MM.1S (cell line): ENCODE data around the gene RNF149.

Experiments
- EZH2 ChIP-seq: fragments of 300-600 bp; sonication (generic); optimal IDR thresholded peaks from 2 replicates; pipeline ENCODE3; 2017; ENCODE audit warnings: low read depth, mild to moderate bottlenecking, antibody characterized with exemption, low read length, mixed read lengths
- TF ChIP-seq, protein P1 (sequence below): fragments of 300-600 bp; sonication (generic); IDR thresholded peaks from 2 replicates; pipeline ENCODE4 v1.5.1; 2016; ENCODE audit warnings: antibody characterized with exemption, low read length, mixed read lengths

DNA sequence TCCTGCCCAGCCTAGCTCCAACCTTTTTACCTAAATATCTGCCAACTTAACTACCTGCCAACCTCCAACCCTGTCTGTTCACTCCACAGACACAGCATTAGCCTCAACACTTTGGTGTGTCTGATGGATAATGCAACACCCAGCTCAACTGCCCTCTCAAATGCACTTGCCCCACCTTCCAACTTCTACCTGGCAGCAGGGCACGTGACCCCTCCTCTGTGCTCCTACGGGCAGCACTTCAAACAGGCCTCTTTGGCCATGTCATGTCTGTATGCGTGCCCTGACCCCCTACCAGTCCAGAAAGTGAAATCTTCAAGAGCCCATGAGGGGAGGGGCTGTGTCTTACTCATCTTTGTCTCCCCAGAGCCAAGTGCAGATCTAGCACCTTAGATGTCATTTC is 25.5 kb downstream of the RNF149 start:
- TF ChIP-seq, protein P1, sequence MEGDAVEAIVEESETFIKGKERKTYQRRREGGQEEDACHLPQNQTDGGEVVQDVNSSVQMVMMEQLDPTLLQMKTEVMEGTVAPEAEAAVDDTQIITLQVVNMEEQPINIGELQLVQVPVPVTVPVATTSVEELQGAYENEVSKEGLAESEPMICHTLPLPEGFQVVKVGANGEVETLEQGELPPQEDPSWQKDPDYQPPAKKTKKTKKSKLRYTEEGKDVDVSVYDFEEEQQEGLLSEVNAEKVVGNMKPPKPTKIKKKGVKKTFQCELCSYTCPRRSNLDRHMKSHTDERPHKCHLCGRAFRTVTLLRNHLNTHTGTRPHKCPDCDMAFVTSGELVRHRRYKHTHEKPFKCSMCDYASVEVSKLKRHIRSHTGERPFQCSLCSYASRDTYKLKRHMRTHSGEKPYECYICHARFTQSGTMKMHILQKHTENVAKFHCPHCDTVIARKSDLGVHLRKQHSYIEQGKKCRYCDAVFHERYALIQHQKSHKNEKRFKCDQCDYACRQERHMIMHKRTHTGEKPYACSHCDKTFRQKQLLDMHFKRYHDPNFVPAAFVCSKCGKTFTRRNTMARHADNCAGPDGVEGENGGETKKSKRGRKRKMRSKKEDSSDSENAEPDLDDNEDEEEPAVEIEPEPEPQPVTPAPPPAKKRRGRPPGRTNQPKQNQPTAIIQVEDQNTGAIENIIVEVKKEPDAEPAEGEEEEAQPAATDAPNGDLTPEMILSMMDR = no peak
- no peak for TF ChIP-seq EZH2
